Neural progenitor cell (in vitro differentiated cells): ENCODE measurements around the gene DDB1. TPM values are rescaled to one million over a fixed set of nuclear protein-coding genes. Genes with fewer than 3 reads are reported as not detected.
A peak's percentile ranks its signal among the peaks of the same experiment; 100 is the strongest.

Source experiments
- DNase-seq: peaks from one replicate; pipeline ENCODE4 v3.0.0-alpha.2; 2016; ENCODE audit warnings: low spot score
- H2AFZ ChIP-seq: fragments of 200-600 bp; sonication (generic); replicated peaks from 2 replicates; pipeline ENCODE4 v1.6.1; 2016; ENCODE audit warnings: antibody characterized with exemption
- H3F3A ChIP-seq: fragments of 200-600 bp; sonication (generic); 2 replicates; pipeline ENCODE4 v1.6.1; 2016; ENCODE audit warnings: antibody characterized with exemption, low read depth
- H3K27ac ChIP-seq: fragments of 200-600 bp; sonication (generic); 2 replicates; pipeline ENCODE4 v1.5.1; 2016; ENCODE audit warnings: mild to moderate bottlenecking
- H3K27me3 ChIP-seq: fragments of 200-600 bp; sonication (generic); 2 replicates; pipeline ENCODE4 v1.6.1; 2016; ENCODE audit warnings: mild to moderate bottlenecking, moderate library complexity
- H3K36me3 ChIP-seq: fragments of 200-600 bp; sonication (generic); 2 replicates; pipeline ENCODE4 v1.5.1; 2016
- H3K4me1 ChIP-seq: fragments of 200-600 bp; sonication (generic); 2 replicates; pipeline ENCODE4 v1.6.1; 2016; ENCODE audit warnings: mixed run types
- H3K4me2 ChIP-seq: fragments of 200-600 bp; sonication (generic); 2 replicates; pipeline ENCODE4 v1.6.1; 2016
- H3K4me3 ChIP-seq: fragments of 200-600 bp; sonication (generic); 2 replicates; pipeline ENCODE4 v1.5.1; 2016
- H3K79me2 ChIP-seq: fragments of 200-600 bp; sonication (generic); 2 replicates; pipeline ENCODE4 v1.6.1; 2016; ENCODE audit warnings: low read depth
- H3K9ac ChIP-seq: fragments of 200-600 bp; sonication (generic); 2 replicates; pipeline ENCODE4 v1.6.1; 2016
- H3K9me3 ChIP-seq: fragments of 200-600 bp; sonication (generic); 2 replicates; pipeline ENCODE4 v1.5.1; 2016; ENCODE audit warnings: low read depth
- H4K20me1 ChIP-seq: fragments of 200-600 bp; sonication (generic); 2 replicates; pipeline ENCODE4 v1.6.1; 2016; ENCODE audit warnings: low read depth
- H3K27ac Mint-ChIP-seq: 3 replicates; pipeline ENCODE4 v1.8.0; 2021; ENCODE audit warnings: mixed read lengths
- H3K27me3 Mint-ChIP-seq: 2 replicates; pipeline ENCODE4 v1.8.0; 2022; ENCODE audit warnings: low read depth, mild to moderate bottlenecking, inconsistent platforms, moderate library complexity, mixed read lengths; ENCODE audit not compliant: insufficient read depth
- H3K36me3 Mint-ChIP-seq: 3 replicates; pipeline ENCODE4 v1.8.0; 2021; ENCODE audit warnings: mixed read lengths
- H3K4me1 Mint-ChIP-seq: 3 replicates; pipeline ENCODE4 v1.8.0; 2021; ENCODE audit warnings: mixed read lengths
- H3K4me3 Mint-ChIP-seq: 3 replicates; pipeline ENCODE4 v1.8.0; 2021; ENCODE audit warnings: mild to moderate bottlenecking, moderate library complexity, mixed read lengths
- H3K9me3 Mint-ChIP-seq: 3 replicates; pipeline ENCODE4 v1.8.0; 2020; ENCODE audit warnings: mixed read lengths
- EZH2 ChIP-seq: fragments of 200-600 bp; sonication (generic); IDR thresholded peaks from 2 replicates; pipeline ENCODE4 v1.6.1; 2017; ENCODE audit warnings: antibody characterized with exemption, mild to moderate bottlenecking, moderate library complexity
- EZH2phosphoT487 ChIP-seq: fragments of 200-600 bp; sonication (generic); IDR thresholded peaks from 2 replicates; pipeline ENCODE4 v1.6.1; 2017; ENCODE audit warnings: antibody characterized with exemption
- total RNA-seq: library from RNA; depleted of rRNA; stranded (reverse); fragments of >200 nt; gene quantifications from 2 replicates; pipeline ENCODE4 v1.2.3, GENCODE V29; 2015; ENCODE audit warnings: low replicate concordance
- TF ChIP-seq, protein P1 (sequence below): fragments of 200-600 bp; sonication (generic); IDR thresholded peaks from 2 replicates; pipeline ENCODE4 v1.5.1; 2017; ENCODE audit warnings: antibody characterized with exemption, mild to moderate bottlenecking

DDB1 gene
- total RNA-seq, 1 donor from 2014 or later = 275 TPM

DNA sequence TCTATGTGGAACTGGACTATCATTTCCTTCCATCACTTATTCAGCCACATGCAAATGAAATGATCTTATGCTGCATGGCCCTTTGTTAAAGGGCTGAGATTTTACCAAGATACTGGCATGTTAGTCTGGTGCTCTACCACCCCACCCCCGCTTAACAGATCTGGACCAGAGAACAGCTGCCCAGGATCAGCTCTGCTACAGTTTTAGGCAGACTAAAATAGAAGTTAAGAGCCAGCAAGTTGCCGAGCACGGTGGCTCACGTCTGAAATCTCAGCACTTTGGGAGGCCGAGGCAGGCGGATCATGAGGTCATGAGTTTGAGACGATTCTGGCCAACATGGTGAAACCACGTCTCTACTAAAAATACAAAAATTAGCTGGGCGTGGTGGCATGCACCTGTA lies 4.6 kb downstream of the DDB1 start:
- DNase-seq = no peak
- Mint-ChIP-seq H3K9me3 (no peaks in the 10 kb centered on the region), H3K4me3 (no peak overlapping the region), H3K27ac (no peak overlapping the region), H3K4me1 (peaks cover 19% of the 10 kb centered on the region), H3K36me3 (peaks cover 28% of the 10 kb centered on the region), H3K27me3 (peaks cover 3% of the 10 kb centered on the region)
- H3K9ac ChIP-seq = peak overlapping the region; percentile 17
- H3K27ac ChIP-seq = no peak overlapping the region
- H3K9me3 ChIP-seq = no peaks in the 10 kb centered on the region
- TF ChIP-seq EZH2phosphoT487 = no peak
- TF ChIP-seq, protein P1, sequence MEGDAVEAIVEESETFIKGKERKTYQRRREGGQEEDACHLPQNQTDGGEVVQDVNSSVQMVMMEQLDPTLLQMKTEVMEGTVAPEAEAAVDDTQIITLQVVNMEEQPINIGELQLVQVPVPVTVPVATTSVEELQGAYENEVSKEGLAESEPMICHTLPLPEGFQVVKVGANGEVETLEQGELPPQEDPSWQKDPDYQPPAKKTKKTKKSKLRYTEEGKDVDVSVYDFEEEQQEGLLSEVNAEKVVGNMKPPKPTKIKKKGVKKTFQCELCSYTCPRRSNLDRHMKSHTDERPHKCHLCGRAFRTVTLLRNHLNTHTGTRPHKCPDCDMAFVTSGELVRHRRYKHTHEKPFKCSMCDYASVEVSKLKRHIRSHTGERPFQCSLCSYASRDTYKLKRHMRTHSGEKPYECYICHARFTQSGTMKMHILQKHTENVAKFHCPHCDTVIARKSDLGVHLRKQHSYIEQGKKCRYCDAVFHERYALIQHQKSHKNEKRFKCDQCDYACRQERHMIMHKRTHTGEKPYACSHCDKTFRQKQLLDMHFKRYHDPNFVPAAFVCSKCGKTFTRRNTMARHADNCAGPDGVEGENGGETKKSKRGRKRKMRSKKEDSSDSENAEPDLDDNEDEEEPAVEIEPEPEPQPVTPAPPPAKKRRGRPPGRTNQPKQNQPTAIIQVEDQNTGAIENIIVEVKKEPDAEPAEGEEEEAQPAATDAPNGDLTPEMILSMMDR = no peak
- no peak for TF ChIP-seq EZH2
- no peak overlapping the region for H2AFZ ChIP-seq
- H3K4me2 ChIP-seq = no peak overlapping the region
- peaks cover 2% of the 10 kb centered on the region for H3F3A ChIP-seq
- no peaks in the 10 kb centered on the region for H3K27me3 ChIP-seq
- H4K20me1 ChIP-seq = peaks cover 49% of the 10 kb centered on the region
- peaks cover 17% of the 10 kb centered on the region for H3K36me3 ChIP-seq
- H3K79me2 ChIP-seq = peaks cover 72% of the 10 kb centered on the region
- H3K4me1 ChIP-seq = peaks cover 7% of the 10 kb centered on the region
- H3K4me3 ChIP-seq = no peak overlapping the region

DNA sequence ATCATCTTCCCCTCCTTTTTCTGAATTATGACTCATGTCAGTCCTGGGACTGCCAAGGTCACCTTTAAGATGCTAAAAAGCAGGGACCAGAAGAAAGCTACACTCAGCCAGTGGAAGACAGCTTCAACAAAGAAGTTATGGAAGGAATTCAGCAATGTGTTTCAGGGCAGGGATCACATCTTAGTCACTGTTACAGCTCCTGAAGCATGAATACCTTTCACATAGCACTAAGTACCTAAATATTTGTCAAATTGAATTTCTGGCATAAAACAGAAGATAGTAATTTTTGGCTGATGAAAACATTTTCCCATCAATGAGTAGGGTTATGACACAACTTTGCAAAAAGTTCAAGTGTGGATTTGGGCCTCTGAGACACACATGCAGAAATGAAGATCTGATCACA lies 5.2 kb downstream of the DDB1 start:
- no peaks in the 10 kb centered on the region for H3K9me3 Mint-ChIP-seq
- no peak for TF ChIP-seq EZH2
- TF ChIP-seq EZH2phosphoT487 = no peak
- TF ChIP-seq, protein P1 = no peak
- H3K4me3 Mint-ChIP-seq = no peak overlapping the region
- DNase-seq = no peak
- peaks cover 32% of the 10 kb centered on the region for H3K36me3 Mint-ChIP-seq
- H3K4me1 Mint-ChIP-seq = peaks cover 19% of the 10 kb centered on the region
- Histone ChIP-seq H3K27me3 (no peaks in the 10 kb centered on the region), H3K4me2 (no peak overlapping the region), H3K9me3 (no peaks in the 10 kb centered on the region), H4K20me1 (peaks cover 49% of the 10 kb centered on the region), H3F3A (no peaks in the 10 kb centered on the region), H3K9ac (no peak overlapping the region), H3K36me3 (peaks cover 22% of the 10 kb centered on the region), H3K27ac (no peak overlapping the region), H2AFZ (no peak overlapping the region), H3K4me3 (no peak overlapping the region), H3K79me2 (peaks cover 69% of the 10 kb centered on the region), H3K4me1 (peaks cover 7% of the 10 kb centered on the region)
- H3K27me3 Mint-ChIP-seq = peaks cover 3% of the 10 kb centered on the region
- no peak overlapping the region for H3K27ac Mint-ChIP-seq

DNA sequence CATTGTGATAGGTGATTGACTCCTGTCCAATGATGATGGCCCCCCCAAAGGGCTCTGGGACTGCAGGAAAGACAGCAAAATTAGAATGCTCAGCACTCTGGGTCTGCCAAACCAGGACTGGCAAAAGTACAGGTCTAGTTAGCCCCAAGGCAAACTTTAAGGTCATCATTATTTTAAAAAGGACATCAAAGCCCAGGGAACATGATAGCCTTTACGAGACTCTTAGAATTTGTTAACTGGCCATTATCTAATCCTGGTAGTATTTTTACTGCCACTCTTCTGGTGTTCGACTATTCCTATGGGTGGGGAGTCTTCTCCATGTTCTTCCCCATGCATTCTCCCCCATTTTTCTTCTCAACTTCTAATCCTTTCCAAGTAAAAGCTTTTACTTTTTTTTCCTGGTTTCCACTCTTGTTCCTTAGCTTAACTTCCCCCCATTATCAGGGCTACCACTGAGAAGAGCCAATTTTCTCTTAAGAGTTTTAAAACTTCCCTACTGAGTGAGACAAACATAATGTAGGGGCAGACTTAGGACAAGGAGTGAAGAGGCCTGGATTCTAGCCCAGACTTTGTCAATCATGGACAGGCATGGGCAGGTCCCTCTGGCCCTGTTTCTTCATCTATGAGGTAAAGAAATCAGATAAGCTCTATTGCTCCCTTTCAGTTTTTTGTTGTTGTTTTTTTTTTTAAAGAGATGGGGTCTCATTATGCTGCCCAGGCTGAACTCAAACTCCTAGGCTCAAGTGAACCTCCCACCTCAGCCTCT lies 7.1 kb downstream of the DDB1 start:
- no peak overlapping the region for H3K27ac ChIP-seq
- Mint-ChIP-seq H3K27me3 (peaks cover 3% of the 10 kb centered on the region), H3K9me3 (no peaks in the 10 kb centered on the region), H3K36me3 (peaks cover 37% of the 10 kb centered on the region), H3K4me3 (no peak overlapping the region), H3K4me1 (peaks cover 2% of the 10 kb centered on the region), H3K27ac (no peak overlapping the region)
- no peak overlapping the region for H3K4me2 ChIP-seq
- TF ChIP-seq EZH2phosphoT487 (no peak), EZH2 (no peak)
- TF ChIP-seq, protein P1 = no peak
- peaks cover 37% of the 10 kb centered on the region for H4K20me1 ChIP-seq
- DNase-seq = no peak
- H3K9ac ChIP-seq = peak overlapping the region; percentile 7
- H3F3A ChIP-seq = no peaks in the 10 kb centered on the region
- no peak overlapping the region for H2AFZ ChIP-seq
- no peaks in the 10 kb centered on the region for H3K4me1 ChIP-seq
- H3K27me3 ChIP-seq = no peaks in the 10 kb centered on the region
- H3K9me3 ChIP-seq = no peaks in the 10 kb centered on the region
- H3K4me3 ChIP-seq = no peak overlapping the region
- H3K79me2 ChIP-seq = peaks cover 51% of the 10 kb centered on the region
- peaks cover 26% of the 10 kb centered on the region for H3K36me3 ChIP-seq
